Lung (tissue), 12 donors: ENCODE results near the gene C6orf52. TPM values are rescaled to one million over a fixed set of nuclear protein-coding genes. Genes with fewer than 3 reads are reported as not detected.

ENCODE experiments used
- ATAC-seq: fragments of 200-7000 bp; cut with Tn5 transposase; one replicate; pipeline ENCODE4 v1.9.1; 2020; ENCODE audit warnings: moderate number of reproducible peaks; ENCODE audit not compliant: insufficient read depth, low FRiP score
- DNase-seq, 3 donors: peaks; one replicate each; pipeline ENCODE4 v3.0.0-alpha.2; 2013 to 2017
- H3K27ac ChIP-seq, 2 donors: one replicate each; pipeline ENCODE4 v1.5.1; 2013; ENCODE audit warnings: mild to moderate bottlenecking in 2 of 2, moderate library complexity in 2 of 2, control low read depth in 1 of 2, inconsistent platforms in 1 of 2, low read depth in 1 of 2, low read length in 1 of 2
- H3K27me3 ChIP-seq, 3 donors: one replicate each; pipeline ENCODE4 v1.5.1; 2013; ENCODE audit warnings: low read length in 2 of 3; ENCODE audit not compliant: control insufficient read depth in 3 of 3, insufficient read depth in 3 of 3
- H3K36me3 ChIP-seq, 4 donors: one replicate each; pipeline ENCODE4 v1.5.1; 2013; ENCODE audit warnings: low read length in 4 of 4, mild to moderate bottlenecking in 1 of 4, moderate library complexity in 1 of 4; ENCODE audit not compliant: control insufficient read depth in 4 of 4, insufficient read depth in 4 of 4
- H3K4me1 ChIP-seq, 5 donors: one replicate each; pipeline ENCODE4 v1.5.1; 2013; ENCODE audit warnings: low read length in 5 of 5, mild to moderate bottlenecking in 2 of 5, moderate library complexity in 1 of 5; ENCODE audit not compliant: control insufficient read depth in 5 of 5, insufficient read depth in 5 of 5
- H3K4me3 ChIP-seq: one replicate; pipeline ENCODE4 v1.5.1; 2013; ENCODE audit warnings: mild to moderate bottlenecking, control low read depth, moderate library complexity
- H3K9ac ChIP-seq, 2 donors: one replicate each; pipeline ENCODE4 v1.5.1; 2013; ENCODE audit warnings: low read length in 2 of 2, control low read depth in 1 of 2; ENCODE audit not compliant: insufficient read depth in 1 of 2
- H3K9me3 ChIP-seq, 4 donors: one replicate each; pipeline ENCODE4 v1.5.1; 2013; ENCODE audit warnings: low read length in 3 of 4, mild to moderate bottlenecking in 1 of 4, moderate library complexity in 1 of 4; ENCODE audit not compliant: control insufficient read depth in 4 of 4, insufficient read depth in 3 of 4
- CTCF ChIP-seq: IDR thresholded peaks from 2 replicates; pipeline ENCODE4 v1.5.1; 2012; ENCODE audit warnings: mild to moderate bottlenecking; ENCODE audit errors: control extremely low read depth, extremely low read depth
- WGBS, 2 donors: extraction: QIAGEN DNeasy Blood & Tissue Kit; methylation state at CpG; one replicate each; pipeline ENCODE4 v1.1.7; 2013; 5-methylcytosine and 5-hydroxymethylcytosine counted together
- polyA plus RNA-seq, 2 donors: library from polyadenylated mRNA; stranded (reverse); fragments of 200-250 nt; gene quantifications; one replicate each; pipeline ENCODE4 v1.2.1, GENCODE V29; 2013
- total RNA-seq, 2 donors: library from RNA; depleted of rRNA in 1 of 2; stranded (reverse); fragments of >200 nt in 1 of 2; gene quantifications; one replicate each; pipeline ENCODE4 v1.2.1, GENCODE V29; 2014 to 2021
- donor health status: control.
- donor health status: control.
- donor health status: Bipolar disorder and iron deficiency.
- donor health status: healthy.
- donor health status: DM: yes; HTN: yes; CAD: no.

The C6orf52 gene
- total and polyA plus RNA-seq, 4 donors, result 1.3 to 3.5 (median 1.9) TPM

DNA sequence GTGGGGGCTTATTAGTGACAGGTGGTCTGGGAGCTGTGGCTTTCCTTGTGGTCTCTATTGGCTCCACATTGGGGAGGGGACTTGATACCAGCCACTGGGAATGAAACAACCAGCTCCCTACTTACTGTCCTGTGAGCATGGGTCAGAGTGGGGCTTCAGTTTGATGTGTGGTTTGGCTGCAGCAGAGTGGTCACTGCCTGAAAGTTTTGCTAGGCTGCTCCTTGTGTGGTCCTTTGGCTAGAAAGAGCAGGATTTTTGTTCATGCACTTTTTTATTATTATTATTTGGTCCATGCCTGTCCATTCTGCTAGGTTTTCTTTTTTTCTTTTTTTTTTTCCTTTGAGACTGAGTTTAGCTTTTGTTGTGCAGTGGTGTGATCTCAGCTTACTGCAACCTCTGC is 45.6 kb upstream of the C6orf52 start:
- Histone ChIP-seq H3K4me3 (no peak overlapping the region), H3K27ac (no peak overlapping the region), H3K9ac (no peak overlapping the region), H3K27me3 (no peaks in the 10 kb centered on the region), H3K9me3 (no peaks in the 10 kb centered on the region), H3K36me3 (peaks cover 0 to 10% (median 1%) of the 10 kb centered on the region in 4 donors), H3K4me1 (no peaks in the 10 kb centered on the region)
- no peak for ATAC-seq
- DNase-seq, result no peak
- no peak for TF ChIP-seq CTCF

- no peaks in the 10 kb centered on the region for H3K27me3 ChIP-seq
- no peaks in the 10 kb centered on the region for H3K9me3 ChIP-seq
- H3K27ac ChIP-seq, result no peak overlapping the region
- 85 to 90% methylated on average over 2 of the region's 2 CpGs for WGBS, 2 donors
- DNase-seq, result no peak
- H3K4me3 ChIP-seq, result no peak overlapping the region
- no peak for TF ChIP-seq CTCF
- H3K9ac ChIP-seq, result no peak overlapping the region
- H3K4me1 ChIP-seq, result no peaks in the 10 kb centered on the region
- peaks cover 8 to 13% (median 8%) of the 10 kb centered on the region in 4 donors for H3K36me3 ChIP-seq
- no peak for ATAC-seq
Observed at GRCh38 chr6:10736731-10737130, 42.3 kb upstream of the C6orf52 start.

- no peak for TF ChIP-seq CTCF
- ATAC-seq (no peak), DNase-seq (no peak)
- Histone ChIP-seq H3K4me3 (no peak overlapping the region), H3K9me3 (no peaks in the 10 kb centered on the region), H3K27ac (no peak overlapping the region), H3K4me1 (no peaks in the 10 kb centered on the region), H3K9ac (no peak overlapping the region), H3K36me3 (peaks cover 8 to 16% (median 11%) of the 10 kb centered on the region in 4 donors), H3K27me3 (no peaks in the 10 kb centered on the region)
- 96% methylated on average over 3 of the region's 3 CpGs for WGBS, 2 donors
Observed at GRCh38 chr6:10733863-10734262, 39.4 kb upstream of the C6orf52 start.

DNA sequence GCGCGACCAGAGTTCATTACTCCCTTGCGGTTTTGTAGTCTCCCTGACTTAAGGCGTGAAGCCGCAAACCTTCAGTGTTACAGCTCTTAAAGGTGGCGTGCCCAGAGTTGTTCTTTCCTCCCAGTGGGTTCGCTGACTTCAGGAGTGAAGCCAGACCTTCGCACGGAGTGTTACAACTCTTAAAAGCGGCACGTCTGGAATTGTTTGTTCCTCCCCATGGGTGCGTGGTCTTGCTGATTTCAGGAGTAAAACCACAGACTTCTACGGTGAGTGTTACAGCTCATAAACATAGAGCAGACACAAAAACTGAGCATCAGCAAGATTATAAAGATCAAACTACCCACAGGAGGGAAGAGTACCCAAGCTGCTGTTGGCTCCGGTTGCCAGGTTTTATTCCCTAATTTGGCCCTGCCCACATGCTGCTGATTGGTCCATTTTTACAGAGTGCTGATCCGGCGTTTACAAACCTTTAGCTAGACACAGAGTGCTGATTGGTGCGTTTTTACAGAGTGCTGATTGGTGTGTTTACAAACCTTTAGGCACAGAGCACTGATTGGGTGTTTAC is 38.8 kb upstream of the C6orf52 start:
- WGBS, 2 donors, result 94 to 95% methylated on average over 17 of the region's 17 CpGs
- Histone ChIP-seq H3K4me1 (no peaks in the 10 kb centered on the region), H3K27me3 (no peaks in the 10 kb centered on the region), H3K4me3 (no peak overlapping the region), H3K27ac (no peak overlapping the region), H3K9me3 (no peaks in the 10 kb centered on the region), H3K9ac (no peak overlapping the region), H3K36me3 (peaks cover 8 to 19% (median 12%) of the 10 kb centered on the region in 4 donors)
- no peak for DNase-seq
- no peak for TF ChIP-seq CTCF
- ATAC-seq, result no peak
